Nucleus accumbens (tissue), 56 donors: Measurements from ENCODE around the gene TFG.

Experiments used
- DNase-seq, 56 donors: peaks; one replicate each; lab custom pipeline; 2025; lab: John Stamatoyannopoulos, UW

TFG gene

GRCh38 chr3:100753846-100754245, 44.6 kb downstream of the TFG start:
- no peak for DNase-seq

DNA sequence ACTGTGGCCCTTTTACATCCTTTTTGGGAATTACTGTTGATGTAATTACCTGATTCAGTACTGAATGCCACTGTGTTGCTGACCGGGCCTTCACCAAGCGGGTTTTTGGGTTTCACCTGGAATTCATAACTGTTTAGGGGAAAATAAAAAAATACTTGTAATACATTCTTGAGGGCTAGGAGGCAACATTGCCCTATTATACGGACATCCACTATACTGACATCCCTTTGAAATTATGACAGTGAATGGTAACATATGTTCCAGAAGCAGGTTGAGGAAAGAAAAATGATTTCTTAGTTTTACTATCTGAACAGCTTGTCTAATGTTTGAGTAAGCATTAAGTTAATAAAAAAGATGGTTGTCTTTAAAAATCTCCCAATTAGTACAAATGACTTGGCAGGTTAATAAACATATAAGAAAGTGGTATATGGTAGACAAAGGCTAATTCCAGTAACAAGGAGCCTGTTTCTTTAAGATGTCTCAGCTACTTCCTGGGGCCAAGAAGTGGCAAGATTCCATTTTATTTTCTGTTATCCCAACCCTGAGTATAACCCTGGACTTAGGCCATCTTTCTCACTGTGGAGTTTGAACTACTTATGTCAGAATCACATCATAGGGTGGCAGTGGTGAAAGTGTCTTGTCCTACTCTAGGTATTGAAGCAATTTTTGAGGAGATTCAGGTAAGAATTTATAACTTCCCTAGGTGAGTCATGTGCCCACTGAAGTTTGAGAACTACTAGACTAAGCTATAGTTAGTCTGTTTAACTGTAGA, 45.5 kb downstream of the TFG start:
- DNase-seq: no peak

DNA sequence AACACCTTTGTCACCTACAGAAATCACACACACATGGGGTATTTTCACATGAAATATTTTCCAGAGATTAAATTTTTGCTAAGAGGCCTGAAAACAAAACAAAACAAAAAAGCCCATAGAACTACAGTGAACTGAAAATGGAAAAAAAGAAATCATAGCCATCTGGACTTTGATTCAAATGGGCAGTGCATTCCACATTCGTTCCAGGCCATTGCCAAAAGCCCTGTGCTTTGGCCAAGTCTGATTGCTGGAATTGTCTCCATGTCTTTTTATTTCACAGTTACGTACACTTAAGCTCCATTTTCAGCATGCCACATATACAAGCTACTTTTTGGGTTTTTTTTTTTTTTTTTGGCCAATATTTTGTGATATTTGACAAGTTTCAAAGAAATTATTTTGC, 47.1 kb downstream of the TFG start:
- no peak for DNase-seq

DNA sequence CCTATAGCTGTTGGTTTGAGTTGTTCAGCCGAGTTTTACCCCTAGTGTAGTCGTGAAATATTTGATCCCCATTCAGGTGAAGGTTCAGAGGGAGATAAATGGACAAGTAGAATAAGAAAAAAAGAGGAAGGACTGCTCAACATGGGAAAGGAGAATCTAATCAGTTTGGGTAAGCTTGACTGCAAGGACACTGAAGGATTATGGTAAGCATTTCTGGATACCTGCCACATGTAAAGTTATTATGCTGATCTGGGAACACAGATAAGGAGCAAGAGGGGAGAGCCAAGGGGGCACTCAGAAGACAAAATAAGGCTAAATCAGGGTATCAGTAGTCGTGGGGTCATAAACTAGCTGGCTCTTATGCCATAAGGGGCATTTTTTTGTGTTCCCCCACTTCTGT, 49.9 kb downstream of the TFG start:
- no peak for DNase-seq

- no peak for DNase-seq
These were observed 50.7 kb downstream of the TFG start for GRCh38 chr3:100759950-100760349.

DNA sequence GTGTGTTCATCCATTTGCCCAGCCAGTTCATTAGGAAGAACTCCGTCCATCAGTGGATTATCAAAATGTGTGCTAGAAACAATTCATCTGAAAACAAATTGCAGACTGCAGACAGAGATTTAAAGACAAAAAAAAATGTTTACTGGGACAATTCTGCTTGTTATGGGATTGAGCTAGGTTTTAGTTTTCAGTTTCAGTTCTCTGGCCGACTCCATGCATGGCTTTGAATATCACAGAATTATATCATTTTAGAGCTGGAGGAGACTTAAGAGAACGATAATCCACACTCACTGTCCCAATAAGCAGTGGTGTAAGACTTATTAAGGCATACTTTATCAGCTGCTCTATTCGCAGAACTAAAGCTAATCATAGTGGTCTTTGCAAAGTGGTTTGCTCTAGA, 51.1 kb downstream of the TFG start:
- no peak for DNase-seq

DNA sequence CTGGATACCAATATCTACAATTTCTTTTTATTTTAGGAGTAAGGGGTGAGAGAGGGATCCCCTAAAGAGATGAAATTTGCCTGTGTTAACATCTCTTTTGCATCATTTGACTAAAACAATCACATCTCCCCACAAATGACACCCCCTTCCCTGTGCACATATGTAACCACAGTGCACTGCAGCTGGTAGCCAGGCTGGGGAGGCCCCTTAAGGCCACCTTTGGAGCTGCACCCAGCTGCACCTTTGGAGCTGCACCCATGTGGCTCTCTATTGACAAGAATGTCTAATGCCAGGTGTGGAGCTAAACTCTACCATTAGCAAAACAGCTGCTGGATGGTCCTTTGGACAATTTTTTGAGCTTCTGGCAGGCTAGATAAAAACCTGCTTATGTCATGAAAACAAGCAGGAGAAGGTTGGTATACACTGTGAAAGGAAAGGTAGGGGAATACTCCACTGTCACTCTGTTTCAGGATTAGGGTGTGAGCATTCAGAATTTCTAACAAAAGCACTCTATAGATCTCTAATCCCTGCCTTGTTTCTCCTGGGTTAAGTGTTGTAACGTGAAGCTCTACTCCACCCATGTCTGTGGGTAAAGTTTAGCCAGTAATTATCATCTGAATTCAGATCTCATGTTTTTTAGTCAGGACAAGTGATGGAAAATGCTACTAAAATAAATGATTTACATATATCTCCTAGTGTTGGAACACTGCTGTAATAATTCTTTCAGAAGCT, 52.1 kb downstream of the TFG start:
- DNase-seq: no peak

GRCh38 chr3:100761951-100762350, 52.7 kb downstream of the TFG start:
- DNase-seq: no peak

GRCh38 chr3:100765437-100765975, 56.2 kb downstream of the TFG start:
- no peak for DNase-seq

DNA sequence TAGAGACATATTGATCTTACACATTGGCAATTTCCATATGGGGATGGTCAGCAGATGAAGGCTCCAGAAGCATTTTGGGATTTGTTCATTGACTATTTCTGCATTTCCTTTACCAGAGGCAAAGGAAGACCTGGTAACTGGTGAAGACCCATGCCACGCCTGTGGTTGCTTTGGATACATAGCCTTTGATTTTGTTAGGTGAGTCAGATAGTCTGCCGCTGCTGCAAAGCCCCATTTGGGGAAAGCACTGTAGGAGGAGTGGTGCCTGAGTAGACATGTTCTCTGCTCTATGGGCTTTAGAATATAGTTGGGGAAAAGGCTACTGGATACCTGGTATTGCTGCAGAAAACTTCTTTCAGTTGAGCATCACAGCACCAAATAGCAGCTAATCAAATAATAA, 56.8 kb downstream of the TFG start:
- no peak for DNase-seq

DNA sequence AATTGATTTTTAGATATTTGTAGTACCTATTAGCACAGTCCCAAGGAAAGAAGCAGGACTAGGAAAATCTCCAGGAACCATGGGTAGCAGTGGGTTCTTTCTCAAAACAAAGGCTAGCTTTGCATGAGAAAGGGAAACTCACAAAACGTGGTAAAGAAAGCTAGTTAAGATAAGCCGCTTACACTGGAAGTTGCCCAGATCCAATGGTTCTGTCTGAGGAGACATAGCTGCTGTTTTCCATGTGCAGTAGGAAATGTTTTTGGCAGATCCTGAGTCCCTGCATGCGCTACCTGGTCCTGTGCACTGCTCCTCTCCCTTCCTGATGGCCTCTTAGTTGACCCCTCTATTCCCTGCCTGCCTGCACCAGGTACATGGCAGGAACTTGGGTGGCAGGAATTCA, 60.4 kb downstream of the TFG start:
- DNase-seq: no peak

- no peak for DNase-seq
These were observed 65.9 kb downstream of the TFG start for GRCh38 chr3:100775226-100775625.

DNA sequence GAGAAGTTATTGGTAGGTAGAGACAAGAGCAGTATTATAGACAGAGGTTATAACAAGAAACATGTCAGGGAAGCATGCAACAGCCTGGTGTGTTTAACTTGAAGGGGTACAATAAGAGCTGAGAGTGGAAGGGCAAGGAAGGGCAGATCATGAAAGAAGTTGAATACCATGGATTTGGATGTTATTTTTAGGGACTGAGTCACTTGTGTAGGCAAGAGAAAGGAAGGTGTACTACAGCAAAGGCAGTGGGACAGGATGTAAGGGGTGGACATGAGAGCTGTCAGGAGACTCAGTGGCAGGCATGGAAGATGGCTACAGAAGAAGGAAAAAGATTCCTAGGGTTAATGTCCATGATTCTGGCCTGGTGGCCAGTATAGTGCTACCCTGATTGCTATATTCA, 66.4 kb downstream of the TFG start:
- no peak for DNase-seq

- DNase-seq: no peak
These were observed 66.9 kb downstream of the TFG start for GRCh38 chr3:100776097-100776729.

GRCh38 chr3:100776746-100777145, 67.5 kb downstream of the TFG start:
- no peak for DNase-seq

DNA sequence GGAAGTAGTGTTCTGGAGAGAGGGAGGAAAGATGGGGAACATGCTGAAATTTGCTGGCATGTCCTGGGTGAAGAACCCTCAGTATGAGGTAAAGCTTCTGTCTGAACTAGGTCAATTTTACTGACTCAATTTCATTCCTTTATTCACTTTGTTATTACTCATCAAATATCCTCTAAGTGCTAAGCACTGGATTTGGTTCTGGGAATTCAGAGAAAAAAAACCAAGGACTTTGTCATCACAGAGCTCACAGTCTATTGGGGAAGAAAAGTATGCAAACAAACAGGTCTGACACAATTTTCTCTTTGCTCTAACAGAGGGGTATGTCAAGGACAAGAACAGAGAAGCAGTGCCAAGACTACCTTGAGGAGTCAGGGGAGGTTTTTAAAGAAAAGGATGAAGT, 68.0 kb downstream of the TFG start:
- DNase-seq: no peak

DNA sequence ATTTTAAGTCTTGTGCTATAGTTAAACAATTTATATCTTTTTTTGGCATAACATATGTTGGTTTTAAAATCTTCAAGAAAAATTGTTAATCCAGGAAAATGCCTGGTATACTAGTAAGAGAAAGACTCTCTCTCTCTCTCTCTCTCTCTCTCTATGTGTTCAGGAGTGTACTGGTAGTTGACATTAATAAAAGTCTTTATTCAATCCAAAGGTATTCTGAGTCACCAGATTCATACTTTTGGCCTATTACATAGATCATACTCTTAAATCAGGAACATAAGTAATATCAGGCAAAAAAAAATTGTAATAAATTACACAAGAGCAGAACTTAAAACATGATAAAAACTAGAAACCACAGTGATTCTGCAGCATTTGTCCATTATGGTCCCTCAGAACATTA, 70.2 kb downstream of the TFG start:
- no peak for DNase-seq

DNA sequence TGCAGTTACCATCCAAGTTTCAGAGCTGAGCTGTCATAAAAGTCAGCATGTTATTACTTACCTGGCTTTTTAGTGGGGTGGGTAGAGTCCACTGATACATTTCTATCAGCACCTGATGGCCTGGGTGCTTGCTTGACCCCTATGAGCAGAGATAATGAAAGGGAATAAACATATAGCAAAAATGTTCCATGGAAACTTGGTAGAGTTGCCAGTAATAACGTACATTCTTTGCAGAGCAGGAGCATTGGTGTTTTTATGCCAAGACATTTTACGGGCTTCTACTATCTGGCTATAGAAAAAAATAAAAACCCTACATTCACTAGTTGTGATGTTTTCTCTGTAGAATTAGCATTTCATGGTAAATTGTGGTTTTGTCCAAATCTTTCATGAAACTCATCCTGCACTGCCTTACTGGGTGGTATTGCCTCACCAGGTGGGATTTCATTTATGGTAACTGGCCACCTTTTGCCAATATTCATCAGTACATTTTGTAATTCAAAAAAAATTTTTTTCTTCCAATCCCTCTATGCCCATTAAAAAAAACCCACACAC, 70.9 kb downstream of the TFG start:
- DNase-seq: no peak

DNA sequence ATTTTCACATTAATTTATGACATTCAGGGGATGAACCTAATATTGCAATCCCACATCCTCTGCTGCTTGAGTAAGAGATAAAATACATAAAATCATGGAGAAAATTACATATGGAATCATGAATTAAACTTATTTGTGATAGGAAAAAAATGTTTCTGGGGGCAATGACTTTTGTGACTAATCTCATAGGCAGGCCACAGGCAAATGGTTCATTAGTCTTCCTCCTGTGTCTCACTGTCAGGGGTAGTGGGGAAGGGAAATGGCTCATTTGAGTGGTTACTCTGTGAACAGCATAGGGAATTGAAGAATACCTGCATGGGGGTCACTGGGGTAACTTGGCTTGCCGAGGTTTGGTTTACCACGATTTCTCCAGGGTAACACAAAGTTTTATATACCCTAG, 72.0 kb downstream of the TFG start:
- no peak for DNase-seq

DNA sequence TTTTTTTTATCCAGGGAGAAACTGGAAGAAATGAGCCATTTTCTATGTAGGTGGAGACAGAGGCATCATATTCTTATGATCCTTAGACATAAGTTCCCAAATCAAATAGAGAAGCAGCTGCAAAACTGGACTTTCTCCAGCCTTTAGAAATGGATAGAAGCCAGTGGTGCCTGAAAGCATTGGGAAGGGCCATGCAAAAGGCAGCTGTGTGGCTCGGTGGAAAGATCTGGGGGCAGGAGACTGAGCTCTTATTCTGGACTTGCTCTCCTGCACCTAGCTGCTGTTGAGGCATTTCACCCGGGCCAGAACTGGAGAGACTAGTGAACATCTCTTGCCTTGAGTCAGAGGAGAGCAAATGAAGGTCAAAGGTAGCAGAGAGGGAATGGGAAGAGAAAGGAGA, 73.1 kb downstream of the TFG start:
- DNase-seq: no peak

DNA sequence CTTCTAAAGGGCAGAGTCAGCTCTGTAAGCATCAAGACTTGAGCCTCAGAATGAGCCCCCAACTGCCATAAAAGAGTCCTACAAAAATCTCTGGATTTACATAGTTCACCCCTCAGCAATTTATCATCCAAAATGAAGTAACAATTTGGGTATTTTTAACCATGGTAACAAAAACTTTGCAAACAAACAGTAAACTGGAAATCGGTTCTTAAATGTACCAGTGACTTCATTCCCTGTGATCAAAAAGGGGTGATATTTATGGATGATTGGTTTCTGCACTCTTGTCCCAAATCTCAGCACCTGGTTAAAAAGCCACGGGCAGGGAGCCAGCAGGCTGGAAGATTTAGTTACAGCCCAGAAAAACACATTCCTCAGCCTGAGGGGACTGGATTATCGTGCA, 73.6 kb downstream of the TFG start:
- DNase-seq: no peak
